Activated CD8-positive, alpha-beta memory T cell treated with anti-CD3 and anti-CD28 coated beads for 36 hours (primary cell): Measurements from ENCODE around the gene DPM3. TPM values are rescaled to one million over a fixed set of nuclear protein-coding genes. Genes with fewer than 3 reads are reported as not detected.
"Not testable (repeated sequence)": the region's sequence is repeated elsewhere in the genome, so short reads cannot be mapped to it uniquely, and the experiment has no call there.

Source experiments
- CTCF ChIA-PET: fragments of 350-600 bp; sonication (Branson Sonifier 250); formaldehyde crosslinking; loops from one replicate; lab custom pipeline; 2021; ENCODE audit warnings: antibody characterized with exemption; lab: Charles Lee
- POLR2A ChIA-PET: fragments of 350-600 bp; sonication (Branson Sonifier 250); formaldehyde crosslinking; loops from one replicate; lab custom pipeline; 2021; ENCODE audit warnings: antibody characterized with exemption; lab: Charles Lee
- total RNA-seq, 2 experiments: library from RNA; stranded (reverse); gene quantifications; one replicate each; pipeline ENCODE4 v1.2.3, GENCODE V29; 2021

DPM3 gene
- total RNA-seq, 2 experiments from 2014 or later: 31.3 to 32.0 TPM

GRCh38 chr1:155167166-155168104 lies 27.1 kb upstream of the DPM3 start:
- CTCF ChIA-PET: interaction anchor here (0.6 to 10.5 kb wide), 26 partner anchors 8 to 420 kb away, joined by 3 to 94 read pairs (median 4); partner anchors contain the start of genes DPM3, EFNA1, EFNA3 and SLC50A1
- POLR2A ChIA-PET: interaction anchor here (1.1 kb wide), 1 partner anchor 76 kb away, joined by 5 read pairs; no protein-coding TSS in a partner anchor

GRCh38 chr1:155166471-155167165 lies 26.3 kb upstream of the DPM3 start:
- ChIA-PET POLR2A (interaction anchor here (1.1 kb wide), 1 partner anchor 75 kb away, joined by 5 read pairs; no protein-coding TSS in a partner anchor), CTCF (interaction anchor here (0.5 to 10.5 kb wide), 13 partner anchors 15 to 124 kb away, joined by 3 to 94 read pairs (median 4); partner anchors contain the start of genes EFNA1 and SLC50A1)

GRCh38 chr1:155166051-155166470 lies 25.7 kb upstream of the DPM3 start:
- ChIA-PET POLR2A (no interaction called here), CTCF (interaction anchor here (0.5 to 10.5 kb wide), 9 partner anchors 18 to 124 kb away, joined by 3 to 94 read pairs (median 4); partner anchors contain the start of genes EFNA1 and SLC50A1)

GRCh38 chr1:155164625-155165024 lies 24.3 kb upstream of the DPM3 start:
- ChIA-PET CTCF (interaction anchor here (0.9 to 1.3 kb wide), 4 partner anchors 14 to 79 kb away, joined by 3 to 9 read pairs (median 4); no protein-coding TSS in a partner anchor), POLR2A (interaction anchor here (0.6 to 0.9 kb wide), 2 partner anchors 8 to 9 kb away, joined by 3 to 9 read pairs; partner anchors contain the start of genes KRTCAP2 and TRIM46)

- POLR2A ChIA-PET: not testable (repeated sequence)
- CTCF ChIA-PET: interaction anchor here (0.9 to 1.0 kb wide), 2 partner anchors 13 to 72 kb away, joined by 3 read pairs; no protein-coding TSS in a partner anchor
Measured at GRCh38 chr1:155163785-155164184, 23.5 kb upstream of the DPM3 start.

- CTCF ChIA-PET: interaction anchor here (0.6 to 1.1 kb wide), 4 partner anchors 77 to 530 kb away, joined by 3 read pairs; no protein-coding TSS in a partner anchor
- POLR2A ChIA-PET: not testable (repeated sequence)
Measured at GRCh38 chr1:155162631-155163030, 22.3 kb upstream of the DPM3 start.

DNA sequence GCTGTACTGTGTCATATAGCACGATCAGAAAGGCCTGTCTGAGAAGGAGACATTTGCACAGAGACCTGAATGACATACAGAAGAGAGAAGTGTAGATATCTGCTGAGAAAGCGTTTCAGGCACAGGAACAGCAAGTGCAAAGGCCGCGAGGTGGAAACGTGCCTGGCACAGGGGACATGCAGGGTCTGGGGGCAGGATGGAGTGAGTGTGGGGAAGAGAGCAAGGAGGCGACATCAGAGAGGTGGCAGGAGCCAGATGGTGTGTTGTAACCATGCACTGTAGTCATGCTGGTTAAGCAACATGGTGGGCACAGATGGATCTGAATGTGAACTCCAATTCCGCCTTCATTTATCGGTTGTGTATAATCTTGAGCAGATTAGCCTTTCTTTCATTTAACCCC lies 19.8 kb upstream of the DPM3 start:
- POLR2A ChIA-PET: no interaction called here
- CTCF ChIA-PET: no interaction called here

DNA sequence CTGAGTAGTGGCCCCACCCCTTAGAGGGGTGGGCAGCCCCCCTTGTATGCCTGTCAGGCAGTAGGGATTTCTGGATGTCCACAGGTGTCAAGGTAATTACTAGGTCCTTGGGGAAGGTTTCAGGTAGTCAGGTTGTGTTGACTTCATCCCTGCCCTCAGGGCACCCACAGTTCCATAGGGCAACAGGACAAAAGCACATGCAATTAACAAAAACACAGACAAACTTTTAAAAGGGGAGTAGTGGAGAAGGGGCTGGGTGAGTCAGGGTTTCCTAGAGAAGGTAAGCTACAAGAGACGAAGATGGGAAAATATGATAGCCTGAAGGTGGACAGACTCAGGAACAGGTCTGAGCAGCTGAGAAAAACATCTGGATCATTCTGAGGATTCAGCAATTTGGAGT lies 18.7 kb upstream of the DPM3 start:
- POLR2A ChIA-PET: no interaction called here
- CTCF ChIA-PET: interaction anchor here (1.0 kb wide), 1 partner anchor 9 kb away, joined by 4 read pairs; no protein-coding TSS in a partner anchor

GRCh38 chr1:155155996-155156643 lies 15.8 kb upstream of the DPM3 start:
- POLR2A ChIA-PET: interaction anchor here (0.7 kb wide), 1 partner anchor 8 kb away, joined by 3 read pairs; no protein-coding TSS in a partner anchor
- CTCF ChIA-PET: not testable (repeated sequence)

DNA sequence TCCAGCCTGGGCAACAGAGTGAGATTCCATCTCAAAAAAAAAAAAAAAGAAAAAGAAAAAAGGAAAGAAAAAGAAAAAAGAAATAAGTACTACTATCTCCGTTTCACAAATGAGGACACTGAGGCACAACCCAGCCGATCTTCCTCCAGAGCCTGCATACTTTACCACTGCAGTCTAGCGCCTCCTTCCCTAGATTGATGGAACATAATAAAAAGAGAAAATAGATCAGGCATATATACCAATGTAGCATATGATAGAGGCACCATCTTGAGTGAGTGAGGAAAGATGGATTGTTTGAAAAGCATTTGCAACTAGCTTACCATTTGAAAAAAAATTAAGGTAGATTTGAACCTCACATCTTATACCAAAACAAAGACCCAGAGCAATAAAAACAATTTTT lies 5.2 kb upstream of the DPM3 start:
- CTCF ChIA-PET: interaction anchor here (0.7 to 2.1 kb wide), 3 partner anchors 22 to 79 kb away, joined by 3 to 5 read pairs (median 4); no protein-coding TSS in a partner anchor
- POLR2A ChIA-PET: no interaction called here

GRCh38 chr1:155141749-155142148 lies 1.4 kb upstream of the DPM3 start:
- ChIA-PET CTCF (no interaction called here), POLR2A (no interaction called here)

DNA sequence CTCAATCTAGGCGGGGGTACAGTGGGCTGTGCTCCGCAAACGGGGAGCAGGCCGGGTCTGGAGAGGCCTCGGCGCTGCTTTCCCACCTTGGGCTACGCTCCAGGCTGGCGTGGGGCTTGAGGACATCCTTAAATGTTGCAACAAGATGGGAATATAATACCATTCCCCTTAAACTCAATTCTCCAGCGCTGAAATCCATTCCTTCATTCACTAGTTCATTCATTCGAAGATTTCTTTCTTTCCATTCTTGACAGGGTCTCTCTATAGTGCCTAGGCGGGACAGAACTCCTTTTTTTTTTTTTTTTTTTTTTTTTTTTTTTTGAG lies 261 bp upstream of the DPM3 start:
- ChIA-PET CTCF (interaction anchor here (1.0 to 1.4 kb wide), 3 partner anchors 27 to 55 kb away, joined by 3 to 4 read pairs (median 3); partner anchors contain the start of gene KRTCAP2), POLR2A (interaction anchor here (0.6 to 0.9 kb wide), 2 partner anchors 12 to 54 kb away, joined by 3 read pairs; no protein-coding TSS in a partner anchor)

DNA sequence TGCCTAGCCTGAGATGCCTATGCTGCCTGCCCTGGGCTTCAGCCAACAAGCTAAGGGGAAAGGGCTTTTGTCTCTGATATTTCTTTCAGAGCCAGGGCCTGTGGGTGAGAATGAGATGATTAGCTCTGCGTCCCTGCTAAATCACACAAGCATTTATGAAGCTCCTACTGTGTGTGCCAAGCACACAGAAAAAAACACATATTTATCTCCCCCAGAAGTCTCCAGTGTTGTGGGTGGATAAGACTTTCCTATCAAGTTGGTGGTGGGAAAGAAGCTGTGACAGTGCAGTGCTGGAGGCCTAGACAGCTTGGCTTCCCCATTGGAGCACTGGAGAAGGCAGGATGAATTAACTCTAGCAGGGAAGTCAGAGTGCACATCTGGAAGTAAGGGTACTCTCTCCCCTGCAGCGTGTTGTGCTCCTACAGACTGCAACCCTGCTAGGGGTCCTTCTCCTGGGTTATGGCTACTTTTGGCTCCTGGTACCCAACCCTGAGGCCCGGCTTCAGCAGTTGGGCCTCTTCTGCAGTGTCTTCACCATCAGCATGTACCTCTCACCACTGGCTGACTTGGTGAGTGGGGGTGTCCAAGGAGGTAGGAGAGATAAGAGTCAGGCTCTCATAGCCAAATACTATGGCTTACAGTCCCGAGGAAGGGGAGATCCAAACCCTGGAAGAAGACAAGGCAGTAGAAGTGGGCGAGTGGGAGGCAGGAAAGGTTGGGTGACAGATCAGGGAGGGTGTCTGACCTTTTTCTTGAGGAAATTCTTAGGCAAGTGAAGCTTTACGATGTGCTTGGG lies 3.0 kb downstream of the DPM3 start:
- CTCF ChIA-PET: interaction anchor here (0.6 to 4.0 kb wide), 9 partner anchors 30 to 648 kb away, joined by 3 to 16 read pairs (median 6); partner anchors contain the start of gene KRTCAP2
- POLR2A ChIA-PET: no interaction called here

DNA sequence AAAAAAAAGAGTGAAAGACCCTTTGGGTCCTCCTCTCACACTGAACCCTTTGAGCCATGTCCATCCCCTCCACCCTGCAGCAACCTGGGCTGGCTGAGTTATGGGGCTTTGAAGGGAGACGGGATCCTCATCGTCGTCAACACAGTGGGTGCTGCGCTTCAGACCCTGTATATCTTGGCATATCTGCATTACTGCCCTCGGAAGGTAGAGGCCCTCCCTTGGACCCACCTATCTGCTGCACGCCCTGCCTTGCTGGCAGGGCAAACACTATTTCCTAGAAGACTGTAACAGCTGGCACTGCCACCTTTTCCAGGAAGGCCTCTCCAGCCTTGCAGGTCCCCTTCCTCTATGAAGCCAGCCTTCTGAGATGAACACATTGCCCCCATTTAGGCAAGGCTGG lies 3.6 kb downstream of the DPM3 start:
- CTCF ChIA-PET: interaction anchor here (1.3 to 4.0 kb wide), 5 partner anchors 30 to 57 kb away, joined by 6 to 16 read pairs (median 6); partner anchors contain the start of gene KRTCAP2
- POLR2A ChIA-PET: interaction anchor here (0.6 to 0.7 kb wide), 2 partner anchors 14 to 85 kb away, joined by 4 read pairs; no protein-coding TSS in a partner anchor

DNA sequence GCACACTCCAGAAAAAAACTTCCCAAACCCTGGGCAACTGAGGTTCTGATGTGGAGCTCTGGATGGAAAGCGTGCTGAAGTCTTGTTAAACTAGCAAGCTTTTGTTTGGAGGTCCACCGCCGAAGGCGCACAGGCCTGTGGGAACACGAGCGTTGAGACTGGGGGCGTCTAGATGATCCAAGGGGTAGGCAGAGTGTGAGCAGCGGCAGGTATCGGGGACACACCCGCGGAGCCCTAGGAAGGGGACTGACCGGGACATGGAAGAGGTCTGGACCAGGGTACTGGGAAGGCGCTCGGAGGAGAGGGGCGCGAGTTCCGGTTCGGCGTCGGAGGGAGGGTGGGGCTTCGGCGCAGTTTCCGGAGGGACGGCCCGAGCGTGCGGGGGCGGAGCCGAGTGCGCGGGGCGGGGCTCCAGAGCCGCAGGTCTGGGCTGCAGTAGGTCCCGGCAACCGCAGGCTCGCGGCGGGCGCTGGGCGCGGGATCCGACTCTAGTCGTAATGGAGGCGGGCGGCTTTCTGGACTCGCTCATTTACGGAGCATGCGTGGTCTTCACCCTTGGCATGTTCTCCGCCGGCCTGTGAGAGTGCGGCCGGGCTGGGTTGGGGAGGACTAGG lies 4.8 kb downstream of the DPM3 start, which contains the start of gene SLC50A1:
TSS of gene SLC50A1 (plus strand) at position 438 of the 614 bp plus-strand sequence. CDS start at position 498, 60 bp downstream.
- ChIA-PET CTCF (interaction anchor here (1.0 to 4.0 kb wide), 6 partner anchors 32 to 59 kb away, joined by 5 to 16 read pairs (median 8); partner anchors contain the start of gene KRTCAP2), POLR2A (interaction anchor here (0.7 to 1.2 kb wide), 3 partner anchors 38 to 84 kb away, joined by 3 to 5 read pairs (median 4); partner anchors contain the start of genes ADAM15 and KRTCAP2)

DNA sequence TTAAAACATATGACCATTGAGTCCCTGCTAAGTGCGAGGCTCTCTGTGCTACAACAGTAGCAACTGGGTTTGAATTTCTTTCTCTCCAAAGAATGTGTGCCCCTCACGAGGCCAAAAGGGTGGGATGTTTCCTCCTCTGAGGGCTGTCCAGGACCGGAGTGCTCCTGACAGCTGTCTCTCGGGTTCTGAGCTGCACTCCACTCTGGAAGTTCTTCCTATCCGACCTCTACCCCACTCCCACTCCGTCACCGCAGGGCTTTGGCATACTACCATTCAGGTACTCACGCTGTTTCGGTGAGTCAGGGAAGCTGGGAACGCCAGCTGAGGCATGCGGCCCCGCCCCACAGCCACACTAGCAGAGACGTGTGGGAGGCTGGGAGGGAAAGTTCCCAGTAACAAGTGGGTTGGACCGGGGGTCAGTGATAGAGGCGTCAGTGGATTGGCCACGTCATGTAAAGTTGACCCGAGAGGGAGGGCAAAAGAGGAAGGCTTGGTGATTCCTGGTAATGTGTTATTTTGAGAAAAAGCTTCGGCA lies 5.4 kb downstream of the DPM3 start:
- POLR2A ChIA-PET: interaction anchor here (1.2 kb wide), 2 partner anchors 38 to 84 kb away, joined by 3 to 4 read pairs; partner anchors contain the start of genes ADAM15 and KRTCAP2
- CTCF ChIA-PET: interaction anchor here (1.0 to 4.0 kb wide), 6 partner anchors 32 to 59 kb away, joined by 5 to 16 read pairs (median 8); partner anchors contain the start of gene KRTCAP2
